SK-N-SH (cell line): ENCODE results near the gene TMEM176B. TPM values are rescaled to one million over a fixed set of nuclear protein-coding genes. Genes with fewer than 3 reads are reported as not detected.

Source experiments
- CTCF ChIA-PET: fragments of 300-600, 350-600 bp; formaldehyde crosslinking; extraction: SDS; loops from one replicate; lab custom pipeline; 2021; lab: Yijun Ruan, JAX
- POLR2A ChIA-PET: fragments of 350-600 bp; sonication (Branson Sonifier 250); formaldehyde crosslinking; extraction: SDS; loops from one replicate; lab custom pipeline; 2020; ENCODE audit warnings: antibody characterized with exemption, inconsistent platforms; lab: Yijun Ruan, JAX
- DNase-seq: peaks from one replicate; pipeline ENCODE4 v3.0.0; 2012
- H2AFZ ChIP-seq: fragments of 200-600 bp; sonication (generic); 2 replicates; pipeline ENCODE4 v1.8.1; 2016; ENCODE audit warnings: antibody characterized with exemption, mild to moderate bottlenecking, low read depth
- H3F3A ChIP-seq: fragments of 200-600 bp; sonication (generic); replicated peaks from 2 replicates; pipeline ENCODE3; 2016; ENCODE audit warnings: antibody characterized with exemption, mild to moderate bottlenecking; ENCODE audit not compliant: insufficient read depth
- H3K27ac ChIP-seq, 2 experiments: fragments of 200-500 bp in 1 of 2; fragments of 200-600 bp in 1 of 2; sonication (Bioruptor generic) in 1 of 2; sonication (generic), shearing (Covaris generic) in 1 of 2; 2 replicates each; pipeline versions ENCODE4 v1.5.1 to v1.6.1; 2014 to 2016; ENCODE audit warnings: low read depth in 2 of 2, inconsistent platforms in 1 of 2, low read length in 1 of 2, mild to moderate bottlenecking in 1 of 2, mixed read lengths in 1 of 2
- H3K27me3 ChIP-seq: fragments of 200-600 bp; sonication (generic), shearing (Covaris generic); 2 replicates; pipeline ENCODE4 v1.6.1; 2016; ENCODE audit warnings: mixed run types; ENCODE audit not compliant: insufficient read depth
- H3K36me3 ChIP-seq, 2 experiments: fragments of 200-500 bp in 1 of 2; fragments of 200-600 bp in 1 of 2; sonication (Bioruptor generic) in 1 of 2; sonication (generic) in 1 of 2; replicated peaks in 1 of 2; 2 replicates each; pipeline versions ENCODE3 to v1.5.1; 2014 to 2016; ENCODE audit warnings: low read length in 1 of 2, mild to moderate bottlenecking in 1 of 2; ENCODE audit not compliant: insufficient read depth in 2 of 2, control insufficient read depth in 1 of 2
- H3K4me1 ChIP-seq, 2 experiments: fragments of 200-500 bp in 1 of 2; fragments of 200-600 bp in 1 of 2; sonication (Bioruptor generic) in 1 of 2; sonication (generic), shearing (Covaris generic) in 1 of 2; 2 replicates each; pipeline versions ENCODE4 v1.5.1 to v1.6.1; 2014 to 2016; ENCODE audit warnings: low read depth in 1 of 2, low read length in 1 of 2, mixed run types in 1 of 2; ENCODE audit not compliant: insufficient read depth in 2 of 2, control insufficient read depth in 1 of 2
- H3K4me2 ChIP-seq: fragments of 200-600 bp; sonication (generic), shearing (Covaris generic); 2 replicates; pipeline ENCODE4 v1.6.1; 2017; ENCODE audit warnings: mixed run types
- H3K4me3 ChIP-seq, 2 experiments: fragments of 200-500 bp in 1 of 2; fragments of 200-600 bp in 1 of 2; sonication (Bioruptor generic) in 1 of 2; sonication (generic), shearing (Covaris generic) in 1 of 2; 2 replicates each; pipeline versions ENCODE4 v1.5.1 to v1.8.1; 2014 to 2016; ENCODE audit warnings: low read depth in 2 of 2, inconsistent platforms in 1 of 2, low read length in 1 of 2, mild to moderate bottlenecking in 1 of 2, mixed read lengths in 1 of 2, moderate library complexity in 1 of 2
- H3K79me2 ChIP-seq: fragments of 200-600 bp; sonication (generic); 2 replicates; pipeline ENCODE4 v1.8.1; 2017; ENCODE audit warnings: mild to moderate bottlenecking; ENCODE audit not compliant: insufficient read depth
- H3K9ac ChIP-seq: fragments of 200-600 bp; sonication (generic); 2 replicates; pipeline ENCODE4 v1.6.1; 2017; ENCODE audit warnings: mixed run types
- H3K9me2 ChIP-seq: fragments of 200-600 bp; sonication (generic); 2 replicates; pipeline ENCODE4 v1.6.1; 2017; ENCODE audit warnings: mixed run types
- H3K9me3 ChIP-seq: fragments of 200-600 bp; sonication (generic); 2 replicates; pipeline ENCODE4 v1.6.1; 2017; ENCODE audit warnings: mixed run types, mild to moderate bottlenecking, moderate library complexity
- H4K20me1 ChIP-seq: fragments of 200-600 bp; sonication (generic); 2 replicates; pipeline ENCODE4 v1.6.1; 2017; ENCODE audit warnings: mild to moderate bottlenecking, mixed run types; ENCODE audit not compliant: insufficient read depth
- CTCF ChIP-seq: fragments of 200-600 bp; sonication (generic); IDR thresholded peaks from 2 replicates; pipeline ENCODE4 v1.6.1; 2017; ENCODE audit warnings: antibody characterized with exemption, mild to moderate bottlenecking, moderate library complexity
- ELF1 ChIP-seq: IDR thresholded peaks from 2 replicates; pipeline ENCODE4 v1.4.0; 2012
- FOXM1 ChIP-seq: IDR thresholded peaks from 2 replicates; pipeline ENCODE4 v1.4.0; 2012; ENCODE audit warnings: low read depth, mild to moderate bottlenecking
- IRF3 ChIP-seq: fragments of 150-350 bp; IDR thresholded peaks from 2 replicates; pipeline ENCODE4 v1.6.1; 2016; ENCODE audit warnings: mild to moderate bottlenecking, low read depth, low read length
- JUND ChIP-seq: IDR thresholded peaks from 2 replicates; pipeline ENCODE4 v1.4.0; 2012
- MAX ChIP-seq: IDR thresholded peaks from 2 replicates; pipeline ENCODE4 v1.4.0; 2012; ENCODE audit warnings: low read depth
- NFIC ChIP-seq: IDR thresholded peaks from 2 replicates; pipeline ENCODE4 v1.4.0; 2012; ENCODE audit warnings: borderline replicate concordance
- NRF1 ChIP-seq: IDR thresholded peaks from 2 replicates; pipeline ENCODE4 v1.6.1; 2012; ENCODE audit warnings: low read depth, mild to moderate bottlenecking, low read length
- POLR2AphosphoS5 ChIP-seq: IDR thresholded peaks from 2 replicates; pipeline ENCODE4 v1.6.1; 2012; ENCODE audit warnings: low read depth, low read length
- RAD21 ChIP-seq: IDR thresholded peaks from 2 replicates; pipeline ENCODE4 v1.6.1; 2012; ENCODE audit warnings: mild to moderate bottlenecking, low read length
- REST ChIP-seq: IDR thresholded peaks from 2 replicates; pipeline ENCODE4 v1.6.1; 2012; ENCODE audit warnings: mild to moderate bottlenecking, low read depth, low read length, moderate library complexity
- RFX5 ChIP-seq: IDR thresholded peaks from 2 replicates; pipeline ENCODE4 v1.6.1; 2012; ENCODE audit warnings: mild to moderate bottlenecking, improper control_type of control experiment, low read length
- SIN3A ChIP-seq: IDR thresholded peaks from 2 replicates; pipeline ENCODE4 v1.6.1; 2012; ENCODE audit warnings: low read depth, mild to moderate bottlenecking, low read length, moderate library complexity, borderline replicate concordance
- TAF1 ChIP-seq: IDR thresholded peaks from 2 replicates; pipeline ENCODE4 v1.6.1; 2012; ENCODE audit warnings: low read depth, mild to moderate bottlenecking, low read length, moderate library complexity, borderline replicate concordance
- TCF12 ChIP-seq: IDR thresholded peaks from 2 replicates; pipeline ENCODE4 v1.4.0; 2012
- YY1 ChIP-seq: IDR thresholded peaks from 2 replicates; pipeline ENCODE4 v1.4.0; 2012; ENCODE audit warnings: low read depth, mild to moderate bottlenecking
- WGBS: methylation state at CpG from one replicate; pipeline ENCODE4 v1.1.6; 2017; ENCODE audit warnings: low lambda C conversion rate; 5-methylcytosine and 5-hydroxymethylcytosine counted together
- polyA plus RNA-seq, 3 experiments: library from polyadenylated mRNA; depleted of rRNA; stranded (reverse); fragments of >200 nt; gene quantifications; 2 replicates each; pipeline ENCODE4 v1.2.3, GENCODE V29; 2012

TMEM176B gene
- polyA plus RNA-seq, 1 of the 3 experiments (the other 2 are of a cell fraction) = not detected

- no peaks in the 10 kb centered on the region; the same call in 1 of the 2 replicates for H3K27me3 ChIP-seq
- H3K9me2 ChIP-seq = no peaks in the 10 kb centered on the region
- no peaks in the 10 kb centered on the region for H3F3A ChIP-seq
- WGBS = 61% methylated on average over 2 of the region's 2 CpGs
- no peak for TF ChIP-seq TAF1
- TF ChIP-seq TCF12 = no peak
- TF ChIP-seq SIN3A = no peak
- no peak for TF ChIP-seq ELF1
- TF ChIP-seq NFIC = no peak
- no peak for TF ChIP-seq CTCF
- TF ChIP-seq RFX5 = no peak
- no peak for TF ChIP-seq IRF3
- no peak for TF ChIP-seq JUND
- no peak for TF ChIP-seq FOXM1
- TF ChIP-seq REST = no peak
- H3K27ac ChIP-seq = no peak overlapping the region
- no peaks in the 10 kb centered on the region for H3K79me2 ChIP-seq
- H2AFZ ChIP-seq = no peak overlapping the region
- no peaks in the 10 kb centered on the region for H3K36me3 ChIP-seq
- no peaks in the 10 kb centered on the region for H3K9me3 ChIP-seq
- H3K4me3 ChIP-seq = no peak overlapping the region
- ChIA-PET POLR2A (no interaction called here), CTCF (interaction anchor here (0.6 to 12.3 kb wide), 8 partner anchors 27 to 237 kb away, joined by 3 to 136 read pairs (median 20); no protein-coding TSS in a partner anchor)
- DNase-seq = no peak
- H4K20me1 ChIP-seq = no peaks in the 10 kb centered on the region
- no peak overlapping the region for H3K9ac ChIP-seq
- no peak overlapping the region for H3K4me2 ChIP-seq
- H3K4me1 ChIP-seq = peaks cover under 1 to 25% of the 10 kb centered on the region in 2 experiments; a peak in 3 of 4 replicates
These were observed 18.2 kb downstream of the TMEM176B start for GRCh38 chr7:150781961-150782360.

GRCh38 chr7:150781103-150781502 lies 19.1 kb downstream of the TMEM176B start:
- H3K4me2 ChIP-seq = no peak overlapping the region
- H3K36me3 ChIP-seq = no peaks in the 10 kb centered on the region
- H3K4me1 ChIP-seq = peaks cover 0 to 18% of the 10 kb centered on the region in 2 experiments; a peak in 3 of 4 replicates
- H2AFZ ChIP-seq = no peak overlapping the region
- no peaks in the 10 kb centered on the region; the same call in 1 of the 2 replicates for H3K27me3 ChIP-seq
- no peak overlapping the region for H3K4me3 ChIP-seq
- WGBS = 27% methylated on average over 3 of the region's 3 CpGs
- TF ChIP-seq REST (no peak), NRF1 (no peak), ELF1 (no peak), POLR2AphosphoS5 (no peak), YY1 (no peak), RFX5 (no peak), MAX (no peak), RAD21 (no peak)
- CTCF ChIA-PET = interaction anchor here (0.8 to 12.3 kb wide), 10 partner anchors 43 to 237 kb away, joined by 3 to 136 read pairs (median 18); no protein-coding TSS in a partner anchor
- H3K79me2 ChIP-seq = no peaks in the 10 kb centered on the region
- H4K20me1 ChIP-seq = no peaks in the 10 kb centered on the region
- no peaks in the 10 kb centered on the region for H3F3A ChIP-seq
- H3K9me3 ChIP-seq = no peaks in the 10 kb centered on the region
- no peak overlapping the region for H3K9ac ChIP-seq
- POLR2A ChIA-PET = interaction anchor here (1.0 kb wide), 1 partner anchor 8 kb away, joined by 3 read pairs; no protein-coding TSS in a partner anchor
- H3K9me2 ChIP-seq = no peaks in the 10 kb centered on the region
- H3K27ac ChIP-seq = no peak overlapping the region
- no peak for DNase-seq
